Endothelial cell of umbilical vein (primary cell): ENCODE measurements around the gene DTL. TPM values are rescaled to one million over a fixed set of nuclear protein-coding genes. Genes with fewer than 3 reads are reported as not detected.

ENCODE experiments used
- BruUV-seq: library from RNA; stranded (reverse); fragments of 400-500 nt; replicated peaks from 2 replicates; lab custom pipeline; 2021; lab: Mats Ljungman, UMichigan
- CTCF ChIA-PET: fragments of 300-600, 350-600 bp; sonication (Branson Sonifier 250); formaldehyde crosslinking; loops from one replicate; lab custom pipeline; 2021; ENCODE audit warnings: antibody characterized with exemption, inconsistent platforms; lab: Charles Lee
- POLR2A ChIA-PET: fragments of 300-600, 350-600 bp; sonication (Branson Sonifier 250); formaldehyde crosslinking; loops from one replicate; lab custom pipeline; 2021; ENCODE audit warnings: antibody characterized with exemption, inconsistent platforms; lab: Charles Lee
- DNase-seq: peaks from one replicate; pipeline ENCODE4 v3.0.0-alpha.2; 2011; ENCODE audit warnings: low read depth, low spot score
- FAIRE-seq: peaks from 2 replicates; lab custom pipeline; 2011; peaks lifted over from hg19 to GRCh38; lab: Jason Lieb, UNC
- H2AFZ ChIP-seq: 2 replicates; pipeline ENCODE4 v1.6.0; 2012; ENCODE audit warnings: low read depth, low read length, control low read depth, inconsistent platforms
- H3K27ac ChIP-seq: 2 replicates; pipeline ENCODE4 v1.5.1; 2011; ENCODE audit warnings: low read depth, mild to moderate bottlenecking, control low read depth, low read length, moderate library complexity; ENCODE audit not compliant: insufficient read depth
- H3K27me3 ChIP-seq, 2 experiments: 2 replicates each; pipeline versions ENCODE4 v1.6.0 to v1.6.1; 2011; ENCODE audit warnings: low read length in 2 of 2, mixed read lengths in 1 of 2; ENCODE audit not compliant: control insufficient read depth in 2 of 2, insufficient read depth in 2 of 2
- H3K36me3 ChIP-seq, 2 experiments: 2 replicates in 1 of 2; 3 replicates in 1 of 2; pipeline ENCODE4 v1.5.1; 2011; ENCODE audit warnings: low read length in 2 of 2, mild to moderate bottlenecking in 1 of 2, moderate library complexity in 1 of 2; ENCODE audit not compliant: control insufficient read depth in 2 of 2, insufficient read depth in 2 of 2; ENCODE audit errors: extremely low read depth in 1 of 2
- H3K4me1 ChIP-seq: 3 replicates; pipeline ENCODE4 v1.5.1; 2011; ENCODE audit warnings: mild to moderate bottlenecking, low read length; ENCODE audit not compliant: control insufficient read depth, insufficient read depth; ENCODE audit errors: extremely low read depth
- H3K4me2 ChIP-seq: 2 replicates; pipeline ENCODE4 v1.6.1; 2011; ENCODE audit warnings: low read length, control low read depth, mixed read lengths; ENCODE audit not compliant: insufficient read depth
- H3K4me3 ChIP-seq, 3 experiments: fragments of 200-600 bp in 1 of 3; sonication (generic), shearing (Covaris generic) in 1 of 3; replicated peaks in 1 of 3; 2 replicates each; pipeline ENCODE4 v1.5.1; 2011 to 2016; ENCODE audit warnings: control low read depth in 3 of 3, low read length in 3 of 3, mild to moderate bottlenecking in 2 of 3, inconsistent platforms in 1 of 3, low read depth in 1 of 3, moderate library complexity in 1 of 3; ENCODE audit not compliant: insufficient read depth in 1 of 3
- H3K79me2 ChIP-seq: 2 replicates; pipeline ENCODE4 v1.6.0; 2012; ENCODE audit warnings: low read length, inconsistent platforms; ENCODE audit not compliant: control insufficient read depth, insufficient read depth
- H3K9ac ChIP-seq: replicated peaks from 2 replicates; pipeline ENCODE3; 2011; ENCODE audit warnings: low read length, control low read depth; ENCODE audit not compliant: insufficient read depth; ENCODE audit errors: extremely low read depth
- H3K9me1 ChIP-seq: replicated peaks from 3 replicates; pipeline ENCODE4 v1.6.0; 2011; ENCODE audit warnings: mild to moderate bottlenecking, low read length; ENCODE audit not compliant: control insufficient read depth, insufficient read depth; ENCODE audit errors: extremely low read depth
- H3K9me3 ChIP-seq: replicated peaks from 2 replicates; pipeline ENCODE4 v1.5.1; 2012; ENCODE audit warnings: low read length, inconsistent platforms; ENCODE audit not compliant: control insufficient read depth, insufficient read depth
- H4K20me1 ChIP-seq: replicated peaks from 2 replicates; pipeline ENCODE3; 2011; ENCODE audit warnings: mild to moderate bottlenecking, low read length; ENCODE audit not compliant: control insufficient read depth, insufficient read depth; ENCODE audit errors: extremely low read depth
- GATA2 ChIP-seq: IDR thresholded peaks from 2 replicates; pipeline ENCODE4 v1.7.0; 2011; ENCODE audit warnings: low read depth, mild to moderate bottlenecking, moderate library complexity, mixed read lengths, low read length; ENCODE audit not compliant: insufficient read length, insufficient read depth
- JUN ChIP-seq: IDR thresholded peaks from 2 replicates; pipeline ENCODE4 v1.6.1; 2011; ENCODE audit warnings: borderline replicate concordance, low read depth; ENCODE audit not compliant: insufficient read length, insufficient read depth
- MYC ChIP-seq: IDR thresholded peaks from one replicate; pipeline ENCODE4 v1.6.1; 2011; ENCODE audit warnings: mild to moderate bottlenecking, low read depth, low read length
- POLR2A ChIP-seq: IDR thresholded peaks from 2 replicates; pipeline ENCODE4 v1.6.1; 2012; ENCODE audit warnings: low read depth, mild to moderate bottlenecking, control low read depth, low read length
- POLR2AphosphoS5 ChIP-seq: IDR thresholded peaks from 2 replicates; pipeline ENCODE4 v1.6.1; 2012; ENCODE audit warnings: low read depth, mild to moderate bottlenecking, control low read depth, low read length, moderate library complexity; ENCODE audit not compliant: insufficient read depth
- dilution Hi-C: fragments of 300-500 bp; cut with MboI; formaldehyde crosslinking; loops from one replicate; pipeline ENCODE4 v1.15.0; 2019; ENCODE audit warnings: low sequenced_read_pairs; ENCODE audit not compliant: extremely low pct_ligation_motif_present
- intact Hi-C: fragments of 100-400 bp; cut with micrococcal nuclease; formaldehyde crosslinking; loops from one replicate; pipeline ENCODE4 v1.10.0; 2022
- polyA plus RNA-seq, 4 experiments: library from polyadenylated mRNA; depleted of rRNA in 3 of 4; stranded (reverse) in 3 of 4; unstranded in 1 of 4; fragments of >200 nt; gene quantifications; 2 replicates each; pipeline versions ENCODE4 v1.2.1 to v1.2.3, GENCODE V29; 2011 to 2012; ENCODE audit warnings: missing spikeins in 1 of 4
- total RNA-seq: library from RNA; stranded (reverse); gene quantifications from 2 replicates; pipeline ENCODE4 v1.2.3, GENCODE V29; 2021
- TF ChIP-seq, protein P1 (sequence below), 2 donors: IDR thresholded peaks; 1 replicate in 1 of 2; 2 replicates in 1 of 2; pipeline ENCODE4 v1.5.1; 2011; ENCODE audit warnings: low read length in 2 of 2, mild to moderate bottlenecking in 2 of 2, moderate library complexity in 2 of 2, control low read depth in 1 of 2, inconsistent platforms in 1 of 2, low read depth in 1 of 2; ENCODE audit not compliant: insufficient read depth in 1 of 2; ENCODE audit errors: extremely low read depth in 1 of 2
- TF ChIP-seq, protein P2 (sequence below): IDR thresholded peaks from 2 replicates; pipeline ENCODE4 v1.6.1; 2011; ENCODE audit not compliant: insufficient read depth, insufficient read length

The DTL gene
- total and polyA plus RNA-seq, 2 donors (not counting 3 experiments of a cell fraction or from before 2014, with no cell fraction given): 11.2 to 26.5 TPM

DNA sequence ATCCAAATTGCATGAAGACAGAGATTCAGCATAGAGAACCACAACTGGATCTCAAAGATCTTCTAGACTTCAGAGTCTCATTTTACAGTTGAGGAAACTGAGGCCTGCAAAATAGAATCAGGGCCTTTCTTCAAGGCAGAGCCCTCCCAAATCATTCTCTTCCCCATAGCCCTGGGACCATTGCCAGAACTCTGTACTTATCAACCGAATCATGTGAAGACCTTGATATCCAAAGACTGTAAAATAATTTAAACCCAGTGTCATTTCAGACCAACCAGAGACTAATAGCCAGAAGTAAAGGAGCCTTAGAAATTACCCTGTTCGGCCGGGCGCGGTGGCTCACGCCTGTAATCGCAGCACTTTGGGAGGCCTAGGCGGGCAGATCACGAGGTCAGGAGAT is 90.1 kb downstream of the DTL start:
- no peaks in the 10 kb centered on the region for H3K36me3 ChIP-seq

More for the DNA sequence above, 90.1 kb downstream of the DTL start:
- CTCF ChIA-PET: interaction anchor here (0.6 kb wide), 1 partner anchor 391 kb away, joined by 3 read pairs; no protein-coding TSS in a partner anchor
- Histone ChIP-seq H3K9me1 (no peaks in the 10 kb centered on the region), H2AFZ (no peak overlapping the region), H3K4me3 (no peak overlapping the region), H4K20me1 (no peaks in the 10 kb centered on the region), H3K27me3 (no peaks in the 10 kb centered on the region), H3K9me3 (no peaks in the 10 kb centered on the region), H3K9ac (no peak overlapping the region), H3K27ac (no peak overlapping the region), H3K79me2 (no peaks in the 10 kb centered on the region), H3K4me1 (no peaks in the 10 kb centered on the region), H3K4me2 (no peak overlapping the region)
- DNase-seq (no peak), FAIRE-seq (no peak)
- dilution Hi-C loops: no loop called here
- BruUV-seq: no TSS peak
- TF ChIP-seq MYC (no peak), POLR2AphosphoS5 (no peak), POLR2A (no peak), GATA2 (no peak), JUN (no peak)
- TF ChIP-seq, protein P1, sequence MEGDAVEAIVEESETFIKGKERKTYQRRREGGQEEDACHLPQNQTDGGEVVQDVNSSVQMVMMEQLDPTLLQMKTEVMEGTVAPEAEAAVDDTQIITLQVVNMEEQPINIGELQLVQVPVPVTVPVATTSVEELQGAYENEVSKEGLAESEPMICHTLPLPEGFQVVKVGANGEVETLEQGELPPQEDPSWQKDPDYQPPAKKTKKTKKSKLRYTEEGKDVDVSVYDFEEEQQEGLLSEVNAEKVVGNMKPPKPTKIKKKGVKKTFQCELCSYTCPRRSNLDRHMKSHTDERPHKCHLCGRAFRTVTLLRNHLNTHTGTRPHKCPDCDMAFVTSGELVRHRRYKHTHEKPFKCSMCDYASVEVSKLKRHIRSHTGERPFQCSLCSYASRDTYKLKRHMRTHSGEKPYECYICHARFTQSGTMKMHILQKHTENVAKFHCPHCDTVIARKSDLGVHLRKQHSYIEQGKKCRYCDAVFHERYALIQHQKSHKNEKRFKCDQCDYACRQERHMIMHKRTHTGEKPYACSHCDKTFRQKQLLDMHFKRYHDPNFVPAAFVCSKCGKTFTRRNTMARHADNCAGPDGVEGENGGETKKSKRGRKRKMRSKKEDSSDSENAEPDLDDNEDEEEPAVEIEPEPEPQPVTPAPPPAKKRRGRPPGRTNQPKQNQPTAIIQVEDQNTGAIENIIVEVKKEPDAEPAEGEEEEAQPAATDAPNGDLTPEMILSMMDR (IDR thresholded peaks at IDR 0.05; ENCODE audit: extremely low read depth in 1 of 2, insufficient read depth in 1 of 2, low read depth in 1 of 2, low read length in 2 of 2): no peak
- TF ChIP-seq, protein P2, sequence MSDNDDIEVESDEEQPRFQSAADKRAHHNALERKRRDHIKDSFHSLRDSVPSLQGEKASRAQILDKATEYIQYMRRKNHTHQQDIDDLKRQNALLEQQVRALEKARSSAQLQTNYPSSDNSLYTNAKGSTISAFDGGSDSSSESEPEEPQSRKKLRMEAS: no peak
- POLR2A ChIA-PET: no interaction called here
- intact Hi-C loops: no loop called here
